Stimulated activated naive CD8-positive, alpha-beta T cell treated with anti-CD3 and anti-CD28 coated beads, Interleukin-15, Interleukin-2, amounts not matched to agents 100 ng/mL and 50 ng/mL, for 24 hours (primary cell): ENCODE results near the gene OR4N5.

Source experiments
- H3K27ac Mint-ChIP-seq: one replicate; pipeline ENCODE4 v1.8.0; 2021; ENCODE audit warnings: mild to moderate bottlenecking, mixed read lengths
- H3K27me3 Mint-ChIP-seq: one replicate; pipeline ENCODE4 v1.8.0; 2021; ENCODE audit warnings: mixed read lengths
- H3K36me3 Mint-ChIP-seq: one replicate; pipeline ENCODE4 v1.8.0; 2021; ENCODE audit warnings: low read depth, mixed read lengths
- H3K4me1 Mint-ChIP-seq: one replicate; pipeline ENCODE4 v1.8.0; 2021; ENCODE audit warnings: low read depth, mixed read lengths
- H3K4me3 Mint-ChIP-seq: one replicate; pipeline ENCODE4 v1.8.0; 2021; ENCODE audit warnings: mild to moderate bottlenecking, mixed read lengths
- H3K9me3 Mint-ChIP-seq: one replicate; pipeline ENCODE4 v1.8.0; 2021; ENCODE audit warnings: mixed read lengths

Gene OR4N5

DNA sequence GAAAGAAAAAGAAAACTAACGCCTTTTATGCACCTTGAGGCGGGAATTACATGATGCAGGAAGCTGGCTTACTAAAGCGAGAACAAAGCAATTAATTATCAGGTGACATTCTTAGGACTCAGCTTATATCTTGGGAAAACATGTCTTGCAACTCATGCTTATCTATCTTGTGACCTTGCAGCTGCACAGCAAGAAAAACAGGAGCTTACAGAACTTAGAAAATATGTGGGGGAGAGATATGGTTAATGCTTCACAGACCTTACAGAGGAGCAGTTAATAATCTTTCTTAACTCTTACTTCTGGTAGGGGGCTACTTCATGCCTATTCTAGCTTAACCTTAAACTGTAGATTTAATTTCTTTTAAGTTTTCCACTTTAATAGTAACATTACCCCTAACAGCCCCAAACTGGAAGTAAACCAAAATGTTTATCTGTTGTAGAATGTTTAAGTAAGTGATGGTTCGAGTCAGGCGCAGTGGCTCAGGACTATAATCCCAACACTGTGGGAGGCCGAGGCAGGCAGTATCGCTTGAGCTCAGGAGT, 38.9 kb downstream of the OR4N5 start:
- Mint-ChIP-seq H3K9me3 (no peaks in the 10 kb centered on the region), H3K4me3 (no peak overlapping the region), H3K27me3 (peaks cover 8% of the 10 kb centered on the region), H3K36me3 (no peaks in the 10 kb centered on the region), H3K27ac (no peak overlapping the region), H3K4me1 (no peaks in the 10 kb centered on the region)

DNA sequence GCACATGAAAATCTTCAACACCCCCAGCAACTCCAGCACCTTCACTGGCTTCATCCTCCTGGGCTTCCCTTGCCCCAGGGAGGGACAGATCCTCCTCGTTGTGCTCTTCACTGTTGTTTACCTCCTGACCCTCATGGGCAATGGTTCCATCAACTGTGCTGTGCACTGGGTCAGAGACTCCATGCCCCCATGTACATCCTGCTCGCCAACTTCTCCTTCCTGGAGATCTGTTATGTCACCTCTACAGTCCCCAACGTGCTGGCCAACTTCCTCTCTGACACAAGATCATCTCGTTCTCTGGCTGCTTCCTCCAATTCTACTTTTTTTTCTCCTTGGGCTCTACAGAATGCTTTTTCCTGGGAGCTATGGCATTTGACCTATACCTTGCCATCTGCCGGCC, 40.6 kb downstream of the OR4N5 start:
- Mint-ChIP-seq H3K9me3 (no peaks in the 10 kb centered on the region), H3K4me1 (no peaks in the 10 kb centered on the region), H3K27ac (no peak overlapping the region), H3K27me3 (peaks cover 4% of the 10 kb centered on the region), H3K4me3 (no peak overlapping the region), H3K36me3 (no peaks in the 10 kb centered on the region)

DNA sequence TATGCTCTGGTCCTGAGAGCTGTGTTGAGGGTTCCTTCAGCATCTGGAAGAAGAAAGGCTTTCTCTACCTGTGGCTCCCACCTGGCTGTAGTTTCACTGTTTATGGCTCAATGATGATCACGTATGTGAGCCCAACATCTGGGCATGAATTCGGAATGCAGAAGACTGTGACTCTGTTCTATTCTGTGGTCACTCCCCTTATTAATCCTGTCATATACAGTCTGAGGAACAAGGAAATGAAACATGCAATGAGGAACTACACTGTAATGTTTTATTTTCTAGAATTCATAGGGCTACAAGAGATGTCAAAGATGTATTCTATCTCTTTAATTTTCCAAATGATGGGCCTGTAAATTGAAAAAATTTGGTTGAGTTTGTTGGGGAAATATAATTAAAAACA, 41.3 kb downstream of the OR4N5 start:
- H3K9me3 Mint-ChIP-seq: no peaks in the 10 kb centered on the region
- no peak overlapping the region for H3K4me3 Mint-ChIP-seq
- no peak overlapping the region for H3K27ac Mint-ChIP-seq
- no peaks in the 10 kb centered on the region for H3K4me1 Mint-ChIP-seq
- H3K27me3 Mint-ChIP-seq: peaks cover 4% of the 10 kb centered on the region
- H3K36me3 Mint-ChIP-seq: no peaks in the 10 kb centered on the region

DNA sequence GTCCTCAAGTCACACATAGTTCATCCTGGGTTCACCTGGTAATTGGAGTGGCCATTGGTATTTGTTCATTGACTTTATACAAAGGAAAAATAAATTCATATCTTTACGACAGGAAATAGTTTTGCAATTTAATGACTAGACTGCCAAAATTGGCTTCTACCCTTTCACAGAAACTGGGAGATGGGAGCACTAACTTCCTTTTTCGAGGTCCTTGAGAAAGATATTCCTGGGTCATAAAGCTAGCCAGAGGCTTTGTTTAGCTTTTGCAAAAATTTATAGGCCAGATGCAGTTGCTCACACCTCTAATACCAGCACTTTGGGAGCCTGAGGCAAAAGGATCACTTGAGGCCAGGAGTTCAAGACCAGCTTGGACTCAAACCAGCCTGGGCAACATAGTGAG, 41.9 kb downstream of the OR4N5 start:
- Mint-ChIP-seq H3K36me3 (no peaks in the 10 kb centered on the region), H3K4me3 (no peak overlapping the region), H3K27me3 (peaks cover 4% of the 10 kb centered on the region), H3K4me1 (no peaks in the 10 kb centered on the region), H3K27ac (no peak overlapping the region), H3K9me3 (no peaks in the 10 kb centered on the region)

DNA sequence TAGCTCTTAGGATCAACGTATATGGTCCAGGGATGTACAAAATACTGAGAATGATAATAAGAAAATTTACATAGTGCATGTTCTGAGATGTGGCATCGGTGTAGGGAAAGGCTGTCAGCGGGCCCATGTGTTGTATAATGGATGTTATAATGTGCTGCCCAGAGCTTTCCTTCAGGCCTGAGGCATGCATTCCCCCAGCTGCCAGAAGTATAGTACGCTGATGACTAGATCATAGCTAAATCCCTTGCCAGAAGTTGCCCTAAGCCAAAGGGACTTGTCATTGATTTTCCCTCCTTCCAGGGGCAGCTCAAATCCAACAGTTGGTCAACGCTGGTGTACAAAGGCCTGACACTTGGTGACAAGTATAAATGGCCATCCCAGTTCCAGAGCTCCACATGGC, 45.6 kb downstream of the OR4N5 start:
- no peak overlapping the region for H3K27ac Mint-ChIP-seq
- no peaks in the 10 kb centered on the region for H3K36me3 Mint-ChIP-seq
- no peak overlapping the region for H3K4me3 Mint-ChIP-seq
- H3K4me1 Mint-ChIP-seq: no peaks in the 10 kb centered on the region
- no peaks in the 10 kb centered on the region for H3K9me3 Mint-ChIP-seq
- peaks cover 8% of the 10 kb centered on the region for H3K27me3 Mint-ChIP-seq

DNA sequence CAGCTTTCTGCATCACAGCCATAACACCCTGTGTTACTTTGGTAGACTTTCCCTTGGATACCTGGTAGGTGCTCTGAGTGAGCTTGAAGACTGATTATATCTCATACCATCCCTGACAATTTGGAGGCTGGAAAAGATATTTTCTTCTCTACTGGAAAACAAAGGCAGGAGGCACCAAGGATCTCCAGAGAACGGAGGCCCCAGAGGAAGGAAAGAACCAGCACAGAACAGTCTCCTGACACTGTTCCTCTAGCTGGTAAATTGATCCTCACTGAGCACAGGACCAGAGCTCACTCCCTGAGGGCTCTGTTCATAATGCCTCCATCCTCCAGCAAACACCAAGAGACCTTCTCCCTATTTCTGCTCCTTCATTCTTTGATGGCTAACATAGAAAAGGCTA, 52.0 kb downstream of the OR4N5 start, which contains the start of gene OR11G2:
OR11G2 (plus strand) TSS at position 301 of the 400 bp plus-strand sequence. CDS start 6,542 bp downstream, outside the sequence.
- no peaks in the 10 kb centered on the region for H3K4me1 Mint-ChIP-seq
- peaks cover 8% of the 10 kb centered on the region for H3K27me3 Mint-ChIP-seq
- no peak within 1 kb of the TSS for H3K4me3 Mint-ChIP-seq
- no peak within 1 kb of the TSS for H3K27ac Mint-ChIP-seq
- no peaks in the 10 kb centered on the region for H3K9me3 Mint-ChIP-seq
- H3K36me3 Mint-ChIP-seq: no peaks in the 10 kb centered on the region

DNA sequence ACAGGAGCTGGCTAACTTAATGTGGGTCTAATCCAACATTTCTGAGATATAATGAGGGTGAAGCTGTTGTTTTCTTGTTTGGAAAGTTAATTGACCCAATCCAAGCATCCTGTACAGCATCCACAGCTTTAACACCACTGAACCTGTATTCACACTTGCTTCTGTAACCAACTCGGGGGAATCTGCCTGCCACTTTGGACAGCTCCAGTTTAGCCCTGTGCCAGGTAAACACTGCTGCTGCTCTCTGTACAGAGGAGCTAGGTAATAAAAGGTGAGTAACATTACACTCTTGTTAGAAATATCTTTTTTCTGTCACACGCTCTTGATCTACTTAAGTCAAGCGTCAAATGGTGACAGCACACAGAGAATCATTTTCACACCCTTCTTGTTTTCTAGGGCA, 52.8 kb downstream of the OR4N5 start:
- peaks cover 7% of the 10 kb centered on the region for H3K27me3 Mint-ChIP-seq
- H3K4me1 Mint-ChIP-seq: no peaks in the 10 kb centered on the region
- no peaks in the 10 kb centered on the region for H3K36me3 Mint-ChIP-seq
- H3K4me3 Mint-ChIP-seq: no peak overlapping the region
- H3K9me3 Mint-ChIP-seq: no peaks in the 10 kb centered on the region
- no peak overlapping the region for H3K27ac Mint-ChIP-seq

DNA sequence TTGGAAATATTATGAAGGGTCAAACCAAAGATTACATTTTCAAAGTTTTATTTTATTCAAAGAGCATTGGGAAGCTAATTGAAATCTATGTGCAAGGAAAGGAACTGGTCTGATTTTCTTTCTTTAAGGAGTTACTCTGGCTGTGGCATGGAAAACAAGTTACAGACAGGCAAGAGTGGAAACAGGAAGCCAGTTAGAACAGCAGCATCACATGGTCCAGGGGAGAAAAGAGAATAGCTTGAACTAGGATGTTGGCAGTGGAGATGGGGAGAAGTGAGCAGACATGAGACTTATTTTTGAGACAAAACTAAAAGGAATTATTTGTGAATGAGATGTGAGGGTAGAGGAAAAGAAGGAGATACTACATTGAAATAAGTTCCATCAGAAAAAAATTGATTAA, 55.5 kb downstream of the OR4N5 start:
- Mint-ChIP-seq H3K4me1 (no peaks in the 10 kb centered on the region), H3K27me3 (no peaks in the 10 kb centered on the region), H3K4me3 (no peak overlapping the region), H3K36me3 (no peaks in the 10 kb centered on the region), H3K9me3 (no peaks in the 10 kb centered on the region), H3K27ac (no peak overlapping the region)
